ENCODE measurements around the gene PRKCE.

PRKCE gene

DNA sequence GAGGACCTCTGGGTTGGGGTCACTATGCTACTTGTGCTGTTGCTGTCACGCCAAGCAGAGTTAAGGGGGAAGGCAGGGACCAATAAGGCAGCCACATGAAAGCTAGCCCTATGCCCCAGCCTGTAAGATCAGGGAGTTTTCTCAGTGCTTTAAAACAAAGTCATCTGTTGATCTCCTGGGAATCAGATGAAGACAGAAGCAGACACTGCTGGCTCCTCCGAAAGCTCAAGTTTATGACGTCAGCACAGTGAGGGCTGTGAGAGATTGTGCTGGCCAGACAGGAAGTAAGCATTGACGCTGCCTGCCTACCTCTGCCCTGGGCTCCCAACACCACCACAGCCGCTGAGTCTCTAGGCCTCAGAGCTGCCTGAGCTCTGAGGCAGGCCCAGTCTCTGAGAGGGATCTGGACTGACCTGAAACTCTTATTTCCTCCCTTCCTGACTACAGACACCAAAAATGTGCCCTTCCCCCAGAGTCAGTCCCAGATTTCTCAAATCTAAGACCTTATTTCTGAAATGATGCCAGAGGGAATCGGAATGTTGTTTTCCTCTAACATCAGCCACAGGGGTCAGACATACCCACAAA lies 527.7 kb downstream of the PRKCE start:
- no peak for DNase-seq (ENCODE audit: low spot score)
- no peak for FAIRE-seq

DNA sequence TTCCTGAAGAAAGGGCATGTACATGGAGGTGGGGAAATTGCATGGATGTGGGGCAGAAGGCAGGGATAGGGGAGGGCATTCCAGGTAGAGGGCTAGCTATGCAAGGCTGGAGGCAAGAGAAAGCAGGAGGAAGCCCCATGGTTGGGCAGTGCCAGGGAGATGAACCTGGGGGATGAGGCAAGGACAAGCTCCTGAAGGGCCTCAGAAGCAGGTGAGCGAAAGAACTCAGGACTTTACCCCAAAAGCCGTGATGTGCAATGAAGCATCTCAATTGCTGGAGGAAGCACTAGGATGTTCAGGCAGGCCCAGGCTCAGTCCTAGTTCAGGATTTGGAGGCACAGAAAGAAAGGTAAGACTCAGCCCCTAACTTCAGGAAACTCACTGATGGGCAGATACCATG lies 528.7 kb downstream of the PRKCE start:
- DNase-seq (ENCODE audit: low spot score) (no peak), FAIRE-seq (no peak)

GRCh38 chr2:46181306-46181705 lies 529.8 kb downstream of the PRKCE start:
- DNase-seq (ENCODE audit: low spot score) (no peak), FAIRE-seq (no peak)

DNA sequence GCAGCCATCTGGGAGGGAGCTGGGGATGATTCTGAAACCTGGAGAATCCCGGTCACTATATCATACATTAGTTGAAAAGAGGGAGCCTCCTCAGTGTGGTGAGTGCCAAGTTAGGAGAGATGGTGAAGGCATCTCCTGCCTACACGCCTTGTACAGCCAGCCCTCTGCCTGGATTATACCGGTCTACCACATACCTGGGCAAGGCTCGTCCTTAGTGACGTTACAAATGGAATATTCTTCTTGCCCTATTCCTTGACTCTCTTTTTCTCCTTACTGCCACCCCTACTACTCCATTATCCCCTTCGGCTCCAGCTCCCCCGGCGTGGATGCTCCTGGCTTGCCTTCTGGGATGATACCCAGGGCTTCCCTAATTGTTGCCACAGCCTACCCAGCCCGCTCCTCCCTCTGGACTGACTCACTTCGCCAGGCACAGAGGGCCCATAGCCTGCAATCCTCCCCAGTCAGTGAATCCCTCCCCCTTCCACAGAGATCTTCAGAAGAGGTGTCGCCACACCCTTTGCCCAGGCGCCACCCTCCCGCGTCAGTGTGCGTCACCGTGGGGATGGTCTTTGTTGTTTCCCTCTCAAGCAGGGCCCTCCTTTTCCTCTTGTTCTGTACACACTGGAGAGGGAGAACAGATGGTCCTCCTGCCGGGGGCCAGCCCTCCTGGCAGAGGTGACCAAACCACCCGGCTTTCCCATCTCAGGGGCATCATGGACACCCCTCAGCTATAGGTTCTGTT lies 530.5 kb downstream of the PRKCE start:
- DNase-seq (ENCODE audit: low spot score), result no peak
- FAIRE-seq, result no peak

- FAIRE-seq, result no peak
- no peak for DNase-seq (ENCODE audit: low spot score)
Measured at GRCh38 chr2:46183426-46183825, 532.0 kb downstream of the PRKCE start.

DNA sequence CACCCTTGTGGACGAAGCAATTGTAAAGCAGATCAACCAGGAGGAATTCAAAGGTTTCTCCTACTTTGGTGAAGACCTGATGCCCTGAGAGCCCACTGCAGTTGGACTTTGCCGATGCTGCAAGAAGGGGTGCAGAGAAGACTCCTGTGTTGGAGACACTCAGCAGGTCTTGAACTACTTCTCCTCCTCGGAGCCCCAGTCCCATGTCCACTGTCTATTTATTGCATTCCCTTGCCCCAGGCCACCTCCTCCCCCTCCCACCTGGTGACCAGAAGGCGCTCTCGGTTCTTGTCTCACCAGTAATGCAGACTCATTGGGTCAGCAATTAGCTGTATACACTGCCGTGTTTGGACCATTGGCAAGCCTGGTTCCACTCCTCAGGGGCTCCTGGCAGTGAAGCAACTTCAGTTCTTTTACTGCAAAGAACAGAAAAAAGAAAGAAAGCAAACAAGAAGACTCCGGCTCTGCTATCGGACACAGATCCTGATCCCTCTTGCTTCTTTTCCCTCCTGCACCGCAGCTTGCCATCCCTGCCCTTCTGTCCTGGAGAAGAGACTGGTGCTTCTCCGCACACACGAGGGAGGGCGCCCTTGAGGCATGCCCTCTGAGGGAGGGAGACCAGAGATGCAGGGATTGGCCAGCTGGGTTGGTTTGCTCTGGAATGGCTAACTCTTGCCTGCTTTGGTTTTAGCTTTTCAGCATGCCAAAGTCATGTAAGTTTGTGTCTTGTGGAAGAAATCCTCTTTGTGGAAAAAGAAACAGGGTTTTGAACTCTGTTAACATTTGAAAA lies 533.5 kb downstream of the PRKCE start:
- DNase-seq (ENCODE audit: low spot score), result no peak

GRCh38 chr2:46187112-46187618 lies 535.7 kb downstream of the PRKCE start:
- FAIRE-seq (no peak), DNase-seq (ENCODE audit: low spot score) (no peak)

More for the DNA sequence above, 533.5 kb downstream of the PRKCE start:
- no peak for FAIRE-seq

DNA sequence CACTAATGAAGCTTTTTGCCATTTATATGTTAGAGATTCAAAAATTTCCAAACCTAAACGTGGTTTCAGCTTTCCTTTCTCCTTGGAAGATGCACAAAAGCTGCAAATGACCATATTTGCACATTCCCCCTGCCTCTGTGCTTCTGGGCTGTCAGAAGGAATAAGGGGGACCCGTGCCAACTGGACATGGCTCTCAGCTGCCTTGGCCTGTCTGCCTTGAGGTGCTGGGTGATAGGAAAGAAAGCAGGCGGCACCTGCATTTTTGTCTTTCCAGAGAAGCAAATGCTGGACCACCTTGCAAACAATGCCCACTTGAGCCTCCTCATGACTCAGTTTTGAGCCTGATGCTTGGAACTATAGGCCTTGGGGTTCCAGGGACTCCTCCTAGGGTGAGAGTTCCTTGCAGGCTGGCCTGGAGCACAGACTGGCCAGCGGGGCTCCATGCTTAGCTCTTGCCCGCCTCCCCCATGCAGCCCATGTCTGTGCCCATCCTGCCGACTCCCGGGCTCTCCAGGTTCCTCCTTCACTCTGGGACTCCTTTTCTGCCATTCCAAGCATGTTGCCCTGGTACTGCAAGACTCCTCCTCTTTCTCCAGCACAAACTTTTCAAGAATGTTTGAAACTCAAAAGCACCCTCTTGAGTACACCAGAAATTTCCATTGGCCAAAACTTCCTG lies 536.7 kb downstream of the PRKCE start:
- DNase-seq (ENCODE audit: low spot score) (no peak), FAIRE-seq (no peak)

GRCh38 chr2:46193356-46193755 lies 541.9 kb downstream of the PRKCE start:
- FAIRE-seq (no peak), DNase-seq (ENCODE audit: low spot score) (no peak)

GRCh38 chr2:46193855-46194254 lies 542.4 kb downstream of the PRKCE start:
- DNase-seq (ENCODE audit: low spot score), result no peak
- no peak for FAIRE-seq

DNA sequence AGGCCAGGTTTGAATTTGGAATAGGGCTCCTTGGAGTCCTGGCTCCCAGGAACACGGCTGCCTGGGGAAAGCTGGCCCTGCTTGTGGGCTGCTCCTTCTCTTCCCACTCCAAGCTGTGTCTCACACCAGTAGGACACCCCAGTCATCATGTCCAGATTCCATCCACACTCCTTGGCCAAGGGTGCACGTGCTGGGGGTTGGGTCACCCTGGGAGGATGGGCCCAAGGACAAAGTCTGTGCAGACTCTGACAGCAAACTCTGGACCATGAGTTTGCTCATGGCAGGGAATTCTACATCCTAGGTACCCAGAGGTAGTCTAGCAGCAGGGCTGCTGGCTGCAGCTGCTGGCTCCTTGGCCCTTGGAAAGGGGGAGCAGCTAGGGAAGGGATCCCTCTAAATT lies 543.4 kb downstream of the PRKCE start:
- no peak for DNase-seq (ENCODE audit: low spot score)
- no peak for FAIRE-seq

GRCh38 chr2:46195819-46196218 lies 544.3 kb downstream of the PRKCE start:
- no peak for FAIRE-seq

DNA sequence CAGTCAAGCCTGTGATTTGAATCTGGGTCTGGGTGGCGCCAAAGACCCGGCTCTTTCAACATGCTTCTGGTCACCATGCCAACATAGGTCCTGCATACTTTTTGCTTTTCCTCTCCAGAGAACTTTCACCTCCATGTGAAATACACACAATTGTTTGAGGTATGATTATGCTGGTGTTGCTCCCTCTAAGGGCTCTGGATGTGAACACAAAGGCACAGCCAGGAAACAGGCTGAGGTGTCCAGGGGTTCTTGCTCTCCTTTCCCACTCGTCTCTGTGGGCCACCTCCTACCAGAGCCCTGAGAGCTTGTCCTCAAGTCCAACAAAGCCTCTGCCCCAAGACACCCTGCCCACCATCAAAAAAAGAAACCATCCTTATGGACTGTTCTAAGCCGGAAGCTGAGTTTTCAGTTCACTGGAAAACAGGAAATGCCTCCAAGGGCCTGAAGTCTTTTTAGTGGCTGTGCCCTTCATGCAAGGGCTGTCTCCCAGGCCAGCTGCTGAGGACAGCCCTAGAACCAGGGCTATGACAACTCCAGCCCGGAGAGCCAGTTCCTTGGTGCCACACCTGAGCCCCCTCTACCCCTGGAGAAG lies 545.5 kb downstream of the PRKCE start:
- no peak for DNase-seq (ENCODE audit: low spot score)
- FAIRE-seq, result no peak

More at GRCh38 chr2:46195819-46196218, 544.3 kb downstream of the PRKCE start:
- no peak for DNase-seq (ENCODE audit: low spot score)

DNA sequence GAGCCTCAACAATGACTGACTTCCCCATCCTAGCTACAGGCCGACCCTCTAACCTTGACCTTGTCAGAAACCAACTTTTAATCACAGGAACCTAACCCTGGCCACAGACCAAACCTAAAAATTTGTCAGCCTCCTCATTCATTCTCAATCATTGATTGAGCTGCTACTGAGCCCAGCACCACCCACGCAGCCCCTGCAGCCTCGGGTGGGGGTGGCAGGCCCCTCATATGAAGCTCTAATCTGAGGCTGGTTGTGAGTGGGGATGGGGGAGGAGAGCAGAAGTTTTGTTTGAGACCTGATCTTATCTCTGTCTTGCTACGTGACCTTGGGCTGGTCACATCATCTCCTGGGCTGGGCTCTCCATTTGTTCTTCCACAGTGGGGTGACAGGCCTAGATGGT lies 546.2 kb downstream of the PRKCE start:
- DNase-seq (ENCODE audit: low spot score) (no peak), FAIRE-seq (no peak)

GRCh38 chr2:46198164-46198883 lies 546.8 kb downstream of the PRKCE start:
- FAIRE-seq (no peak), DNase-seq (ENCODE audit: low spot score) (no peak)

DNA sequence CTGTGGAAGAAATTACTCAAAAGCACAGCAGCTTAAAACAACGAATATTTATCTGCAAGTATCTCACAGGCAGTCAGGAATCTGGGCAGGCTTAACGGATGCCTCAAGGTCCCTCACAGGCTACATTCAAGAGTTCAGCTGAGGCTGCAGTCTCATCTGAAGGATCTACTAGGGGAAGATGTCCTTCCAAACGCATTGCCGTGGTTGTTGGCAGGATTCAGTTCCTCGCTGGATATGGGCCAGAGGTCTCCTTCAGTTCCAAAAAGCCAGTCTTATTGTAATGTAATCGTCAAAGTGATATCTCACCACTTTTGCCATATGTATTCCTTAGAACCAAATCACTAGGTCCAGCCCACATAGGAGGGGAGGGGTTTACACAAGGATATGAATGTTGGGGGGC lies 547.5 kb downstream of the PRKCE start:
- DNase-seq (ENCODE audit: low spot score), result no peak
- FAIRE-seq, result no peak

DNA sequence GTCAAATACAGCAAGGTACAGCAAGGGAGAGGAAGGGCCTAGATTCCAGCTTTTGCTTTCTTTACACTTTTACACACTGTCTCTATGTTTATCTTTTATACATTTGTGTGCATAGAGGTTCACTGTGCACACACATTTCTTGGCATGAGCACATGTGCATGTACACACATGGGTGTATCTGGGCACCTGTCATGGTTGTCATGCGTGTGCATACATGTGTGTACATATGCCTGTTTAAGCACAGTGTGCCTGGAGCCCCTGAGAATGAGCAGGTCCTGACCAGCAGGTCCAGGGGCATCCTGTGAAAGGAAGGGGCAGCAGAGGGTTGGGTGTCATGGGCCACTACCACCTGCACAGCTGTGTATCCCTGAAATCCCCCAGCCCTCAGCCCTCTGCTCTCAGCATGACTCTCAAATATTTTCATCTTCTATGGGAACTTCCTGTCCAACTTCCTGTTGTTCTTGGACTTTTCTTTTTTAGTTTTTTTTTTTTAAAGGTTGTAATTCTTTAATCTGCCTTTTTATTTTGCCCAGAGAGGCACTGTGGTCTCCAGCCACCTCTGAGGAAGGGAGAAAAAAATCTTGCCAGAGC lies 548.7 kb downstream of the PRKCE start:
- no peak for DNase-seq (ENCODE audit: low spot score)
- no peak for FAIRE-seq

GRCh38 chr2:46200861-46201605 lies 549.6 kb downstream of the PRKCE start:
- FAIRE-seq (no peak), DNase-seq (ENCODE audit: low spot score) (no peak)

- no peak for DNase-seq (ENCODE audit: low spot score)
- no peak for FAIRE-seq
Measured at GRCh38 chr2:46202453-46202852, 551.0 kb downstream of the PRKCE start.

DNA sequence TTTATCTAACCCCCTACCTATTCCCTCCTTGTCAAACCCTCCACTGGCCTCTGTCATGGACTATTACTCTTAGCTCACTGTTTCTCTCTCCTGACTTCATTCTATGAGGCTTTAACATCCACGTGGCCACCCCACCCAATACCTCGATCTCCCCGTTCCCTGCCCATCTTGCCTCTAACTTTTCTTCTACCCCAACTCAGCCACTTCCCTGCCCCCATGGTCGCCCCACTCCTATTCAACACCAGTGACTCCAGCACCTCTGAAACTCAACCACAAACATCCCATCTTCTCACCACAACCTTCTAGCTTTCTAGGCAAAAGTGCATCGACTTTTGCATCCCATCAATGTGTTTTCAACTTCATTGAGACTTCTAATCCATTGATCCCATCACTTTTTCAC lies 551.5 kb downstream of the PRKCE start:
- FAIRE-seq, result no peak
- DNase-seq (ENCODE audit: low spot score), result no peak
